SIG-M5 (cell line): ENCODE results near the gene IL1RL1.
"Not testable (repeated sequence)": the region's sequence is repeated elsewhere in the genome, so short reads cannot be mapped to it uniquely, and the experiment has no call there.

Source experiments
- DNase-seq: peaks from one replicate; lab custom pipeline; 2025; lab: John Stamatoyannopoulos, UW

Gene IL1RL1

DNA sequence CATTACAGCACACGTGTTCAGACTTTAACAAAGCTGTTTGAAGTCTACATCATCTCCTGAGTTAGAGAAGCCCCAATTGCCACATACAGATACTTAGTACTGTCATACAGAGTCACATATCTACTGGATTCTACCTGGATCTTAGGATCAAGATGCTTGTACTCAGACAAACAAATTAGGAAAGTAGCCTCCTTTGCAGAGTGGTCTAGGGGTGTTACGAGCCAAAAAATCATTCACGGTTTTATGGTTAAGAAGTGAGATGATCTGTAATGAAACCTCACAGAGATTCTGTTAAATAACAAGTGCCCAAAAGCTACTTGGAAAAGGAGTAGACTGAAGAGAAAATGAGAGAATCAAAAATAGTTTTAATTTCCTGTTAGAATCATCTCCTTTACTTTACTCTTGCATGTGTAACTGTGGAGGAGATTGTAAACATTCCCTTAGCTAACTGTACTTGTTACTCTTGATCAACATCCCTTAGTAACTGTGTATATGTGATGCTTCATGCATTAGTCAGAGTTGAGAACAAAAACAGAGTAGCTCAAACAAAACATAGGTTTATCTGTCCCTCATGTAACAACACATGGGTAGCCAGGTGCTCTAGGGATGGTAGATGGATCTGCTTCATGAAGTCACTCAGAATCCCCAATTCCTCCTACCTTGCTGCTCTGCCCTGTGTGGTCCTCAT lies 16.4 kb upstream of the IL1RL1 start:
- DNase-seq, result no peak

DNA sequence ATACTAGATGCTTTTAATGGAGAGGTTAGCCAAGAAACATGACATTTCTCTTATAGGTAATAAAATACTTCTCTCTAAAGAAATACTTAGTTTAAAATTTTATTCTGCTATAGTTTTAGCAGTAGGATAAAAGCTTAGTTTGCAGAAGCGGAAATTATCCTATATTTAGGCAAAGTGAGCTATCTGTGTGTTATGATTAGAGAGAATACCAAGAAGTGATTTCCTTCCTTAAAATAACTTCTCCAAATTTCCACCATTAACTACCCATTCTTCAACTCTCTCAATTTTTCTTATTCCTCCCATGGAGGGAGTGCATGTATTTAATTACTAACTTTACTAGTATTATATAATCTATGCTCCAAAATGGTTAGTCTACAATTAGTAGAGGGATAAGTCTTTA lies 15.8 kb upstream of the IL1RL1 start:
- no peak for DNase-seq

DNA sequence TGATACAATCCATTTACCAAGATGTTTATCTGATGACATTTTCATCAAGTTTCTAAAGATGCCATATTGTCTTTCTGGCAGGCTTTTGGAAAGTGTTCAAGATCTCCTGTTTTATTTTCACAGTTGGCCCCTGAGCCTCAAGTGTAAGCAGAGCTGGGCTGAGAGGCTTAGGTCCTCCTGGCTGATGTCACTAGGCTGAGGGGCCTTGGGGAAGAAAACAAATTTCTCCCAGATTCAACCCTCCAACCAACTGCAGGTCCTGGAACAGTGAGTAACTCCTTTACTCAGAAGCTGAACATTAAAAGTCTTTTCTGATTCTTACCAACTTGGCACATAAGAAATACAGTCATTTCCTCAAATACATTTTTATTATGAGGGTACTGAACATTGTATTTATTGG lies 14.9 kb upstream of the IL1RL1 start:
- no peak for DNase-seq

DNA sequence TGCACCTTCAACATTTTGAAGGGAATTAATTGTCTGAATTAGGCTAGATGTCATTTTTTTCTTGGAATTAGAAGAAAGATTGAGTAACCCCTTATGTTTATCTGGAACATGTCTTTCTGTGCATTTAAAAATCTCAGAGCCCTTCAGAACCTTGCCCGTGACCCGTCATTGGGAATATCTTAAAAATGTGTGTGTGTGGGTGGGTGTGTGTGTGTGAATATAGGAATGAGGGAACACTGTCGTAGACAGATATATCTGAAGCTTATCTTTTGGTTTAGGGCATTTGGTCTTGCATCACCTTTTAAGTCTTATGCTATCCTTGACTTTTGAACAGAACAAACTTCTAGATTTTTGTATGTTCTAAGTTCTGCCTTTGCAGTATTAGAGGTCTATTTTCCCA lies 13.5 kb upstream of the IL1RL1 start:
- DNase-seq, result no peak

DNA sequence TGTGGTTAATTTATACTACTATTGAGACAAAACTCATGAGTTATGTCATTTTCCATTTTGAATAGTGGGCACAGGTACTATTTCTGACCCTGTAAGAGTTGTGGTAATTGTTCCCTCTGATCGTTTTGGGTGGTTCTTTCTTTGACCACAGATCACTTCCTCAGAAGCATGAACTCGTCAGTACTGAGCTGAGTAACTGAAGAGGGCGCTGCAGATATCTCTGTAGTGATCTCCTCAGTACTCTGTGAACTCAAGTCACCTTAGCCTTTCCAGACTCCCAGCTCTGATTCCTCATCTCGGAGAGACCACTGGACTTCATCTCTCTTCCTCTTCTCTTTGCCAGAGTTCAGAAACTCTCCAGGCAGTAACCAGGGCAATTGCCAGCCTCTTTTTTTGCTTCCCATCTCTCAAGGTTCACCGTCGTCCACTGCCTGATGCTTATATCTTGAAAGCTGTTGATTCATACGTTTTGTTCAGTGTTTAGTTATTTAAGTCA lies 9.4 kb upstream of the IL1RL1 start:
- no peak for DNase-seq

DNA sequence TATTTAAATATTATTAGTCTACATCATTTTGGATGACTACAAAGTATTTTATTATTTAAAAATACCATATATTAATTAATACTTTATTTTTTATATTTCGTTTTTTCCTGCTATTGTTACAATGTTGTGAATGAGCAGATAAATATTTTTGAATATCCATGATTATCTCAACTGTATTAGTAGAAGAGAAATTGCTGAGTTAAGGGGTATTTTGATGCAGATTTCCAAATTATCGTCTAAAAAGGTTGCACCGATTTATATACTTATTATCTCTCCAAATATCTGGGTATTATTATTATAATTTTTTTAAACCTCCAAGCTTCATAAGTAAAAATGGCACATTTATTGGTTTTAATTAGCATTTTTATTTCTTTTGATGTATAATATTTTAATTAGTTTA lies 8.9 kb upstream of the IL1RL1 start:
- no peak for DNase-seq

DNA sequence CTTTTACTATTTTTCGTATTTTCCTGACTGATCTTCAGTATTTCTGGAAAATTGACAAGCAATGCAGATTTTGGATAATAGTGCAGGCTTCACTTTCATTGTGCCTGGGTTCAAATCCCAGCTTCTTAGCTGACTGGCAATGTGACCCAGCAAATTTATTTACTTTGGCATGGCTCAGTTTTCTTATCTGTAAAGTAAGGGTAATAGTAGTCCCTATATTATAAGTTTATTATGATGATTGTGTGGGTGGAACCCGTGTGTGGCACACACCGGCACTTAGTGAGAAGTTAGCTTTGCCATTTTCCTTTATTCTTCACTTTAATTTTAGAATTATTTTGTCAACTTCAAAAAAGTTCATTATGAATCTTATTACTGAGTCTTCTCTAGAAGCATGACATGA lies 7.8 kb upstream of the IL1RL1 start:
- no peak for DNase-seq

DNA sequence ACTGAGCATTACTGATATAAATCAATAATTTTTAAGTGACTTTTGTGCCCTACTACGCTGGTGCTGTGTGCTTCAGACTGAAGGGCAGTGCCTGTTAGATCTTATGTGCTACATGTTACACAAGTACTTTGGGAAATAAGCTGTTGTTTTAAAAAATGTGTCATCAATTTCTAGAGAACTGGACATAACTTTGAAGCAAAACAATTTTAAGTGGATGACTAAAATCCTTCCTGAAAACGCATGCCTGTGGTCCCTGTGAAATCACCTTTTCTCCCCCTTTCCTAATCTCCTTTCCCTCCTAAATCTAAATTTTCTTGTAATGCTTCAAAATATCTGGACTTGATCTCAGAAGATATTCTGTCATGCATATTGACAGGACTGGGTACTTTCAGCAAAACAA lies 7.1 kb upstream of the IL1RL1 start:
- DNase-seq, result no peak

DNA sequence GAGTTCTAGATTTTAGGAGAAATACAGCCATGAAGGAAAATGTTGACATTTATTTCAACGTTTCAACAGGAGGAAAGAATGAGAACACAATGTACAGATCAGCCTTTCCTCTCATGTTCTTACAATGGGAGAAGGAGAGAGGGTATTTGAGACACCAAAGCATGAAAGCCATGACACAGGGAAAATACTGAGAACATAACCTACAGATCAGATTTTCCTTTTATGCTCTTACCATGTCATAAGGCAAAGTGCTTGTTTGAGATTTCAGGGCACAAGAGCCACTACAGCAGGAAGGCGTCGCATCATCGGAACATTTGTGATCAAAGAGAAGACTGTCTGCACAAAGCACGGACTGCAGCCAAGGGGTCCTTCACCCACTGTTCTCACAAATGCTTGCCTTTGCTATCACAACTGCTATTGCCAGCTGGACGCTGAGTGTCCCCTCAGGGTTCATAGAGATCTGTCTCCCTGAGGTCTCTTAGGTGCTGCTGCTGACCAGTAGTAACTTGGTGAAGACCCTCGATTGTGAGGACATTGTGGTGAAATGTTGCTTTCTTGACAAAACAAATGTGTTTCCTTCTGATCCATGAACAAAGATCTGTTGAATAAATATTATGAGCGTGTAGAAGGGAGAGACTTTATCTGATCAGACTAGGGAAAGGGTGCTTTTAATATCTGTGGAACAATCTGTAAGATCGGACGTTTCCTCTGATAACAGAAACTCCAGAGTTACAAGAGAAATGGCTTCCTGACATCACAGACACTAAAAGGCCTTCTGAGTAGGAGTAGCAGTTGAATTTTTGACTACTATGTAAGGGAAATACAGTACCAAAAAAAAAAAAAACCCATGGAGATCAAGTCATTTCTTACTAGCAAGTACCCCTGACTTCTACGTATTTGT lies 6.4 kb upstream of the IL1RL1 start:
- DNase-seq, result no peak

DNA sequence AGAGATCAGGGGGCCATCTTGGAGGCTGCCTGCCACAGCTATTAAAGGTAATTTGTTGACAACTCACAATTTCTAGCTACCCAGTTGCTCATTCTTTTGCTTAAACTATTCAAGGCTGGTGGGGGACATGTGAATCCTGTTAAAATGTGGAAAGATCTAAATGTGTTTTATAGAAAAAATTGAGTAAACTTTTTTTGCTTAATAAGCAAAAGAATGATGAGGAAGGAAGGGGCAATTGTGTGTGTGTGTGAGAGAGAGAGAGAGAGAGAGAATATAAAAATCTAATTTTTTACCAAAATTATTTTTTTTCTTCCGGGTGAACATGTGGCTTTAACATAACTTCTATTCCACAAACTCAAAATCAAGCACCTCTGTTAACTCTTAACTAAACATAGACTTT lies 5.2 kb upstream of the IL1RL1 start:
- DNase-seq, result no peak

DNA sequence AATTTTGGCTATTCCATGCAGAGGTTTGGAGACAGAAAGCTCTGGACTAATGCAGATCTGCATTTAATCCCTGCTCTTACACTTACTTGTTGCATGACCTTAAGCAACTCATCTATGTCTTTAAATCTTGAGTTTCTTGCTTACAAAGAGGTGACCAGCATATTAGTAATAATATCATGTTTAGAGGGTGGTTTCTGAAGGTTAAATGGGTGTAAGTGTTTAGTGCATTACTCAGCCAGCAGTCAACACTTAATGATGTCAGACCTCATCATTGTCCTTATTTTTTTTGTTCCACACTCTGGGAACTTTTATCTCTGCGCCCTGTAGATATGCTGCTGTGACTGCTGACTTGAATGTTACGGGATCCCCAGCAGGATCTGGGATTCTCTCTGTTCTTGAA lies 1.7 kb downstream of the IL1RL1 start:
- DNase-seq, result no peak

DNA sequence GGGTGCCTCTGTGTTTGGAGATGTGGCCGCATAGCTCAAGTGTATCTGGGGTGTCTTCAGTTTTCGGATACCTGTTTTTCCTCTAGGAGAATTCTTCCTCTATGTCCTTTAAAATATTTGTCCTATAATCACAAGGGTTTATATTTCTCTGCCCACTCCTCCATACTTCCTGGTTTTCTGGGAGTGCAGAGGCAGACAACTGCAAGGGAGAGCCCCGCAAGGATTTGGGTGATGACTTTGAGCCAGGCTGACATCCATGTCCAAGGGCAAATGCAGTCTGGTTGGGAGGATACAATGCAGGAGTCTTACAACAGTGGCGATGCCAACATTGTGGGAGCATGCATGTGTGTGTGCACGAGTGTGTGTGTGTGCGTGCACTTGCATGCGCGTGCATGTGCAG lies 2.1 kb downstream of the IL1RL1 start:
- DNase-seq, result no peak

DNA sequence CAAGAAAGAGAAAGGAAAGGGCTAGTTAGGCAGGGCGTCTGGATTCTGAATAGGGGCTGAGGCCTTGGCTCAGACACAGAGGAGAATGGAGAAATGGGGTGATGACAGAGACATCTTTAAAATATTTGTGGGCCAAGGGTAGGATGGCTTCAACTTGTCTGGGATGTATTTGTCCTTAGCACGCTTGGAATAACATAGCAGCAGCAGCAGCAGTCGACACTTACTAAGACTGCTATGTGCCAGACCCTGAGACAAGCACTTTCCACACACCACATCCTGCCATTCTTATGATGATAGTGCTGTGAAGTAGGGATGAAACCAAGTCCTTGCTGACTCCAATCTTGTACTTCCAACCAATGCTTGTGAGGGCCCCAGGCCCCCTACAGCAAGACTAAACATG lies 2.6 kb downstream of the IL1RL1 start:
- DNase-seq, result no peak

DNA sequence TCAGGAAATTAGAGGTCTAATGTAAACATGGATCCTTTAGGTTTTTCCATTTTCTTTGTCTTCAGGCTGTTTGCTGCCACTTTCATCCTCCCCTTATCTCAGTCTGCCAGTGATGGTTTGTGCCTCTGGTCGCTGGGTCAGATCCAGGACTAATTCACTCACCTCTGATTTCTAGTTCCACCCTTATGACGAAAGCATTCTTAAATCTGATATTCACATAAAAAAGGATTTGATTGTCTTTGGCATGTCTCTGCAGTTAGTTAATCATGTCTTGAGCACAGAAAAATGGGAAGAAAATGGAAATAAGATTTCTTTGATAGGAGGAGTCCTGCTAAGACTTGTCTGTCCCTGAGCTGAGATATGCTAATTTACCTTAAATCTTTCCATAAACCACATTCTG lies 4.6 kb downstream of the IL1RL1 start:
- no peak for DNase-seq

DNA sequence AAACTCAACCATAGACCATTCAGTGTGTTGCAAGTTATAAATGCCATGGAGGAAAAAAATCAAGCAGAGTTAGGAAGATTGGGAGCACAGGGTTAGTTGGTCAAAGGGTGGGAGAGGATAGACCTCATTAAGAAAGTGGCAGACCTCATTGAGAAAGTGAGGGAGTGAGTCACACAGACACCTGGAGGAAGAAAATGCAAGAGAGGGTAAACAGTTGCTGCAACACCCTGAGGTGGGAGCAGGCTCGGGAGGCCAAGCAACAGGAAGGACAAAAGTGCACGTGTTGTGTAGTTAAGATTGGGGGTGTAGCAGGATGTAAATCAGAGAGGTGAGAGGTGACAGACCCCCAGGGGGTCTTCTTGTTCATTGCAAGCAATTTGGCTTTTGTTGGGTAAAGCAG lies 6.4 kb downstream of the IL1RL1 start:
- no peak for DNase-seq

DNA sequence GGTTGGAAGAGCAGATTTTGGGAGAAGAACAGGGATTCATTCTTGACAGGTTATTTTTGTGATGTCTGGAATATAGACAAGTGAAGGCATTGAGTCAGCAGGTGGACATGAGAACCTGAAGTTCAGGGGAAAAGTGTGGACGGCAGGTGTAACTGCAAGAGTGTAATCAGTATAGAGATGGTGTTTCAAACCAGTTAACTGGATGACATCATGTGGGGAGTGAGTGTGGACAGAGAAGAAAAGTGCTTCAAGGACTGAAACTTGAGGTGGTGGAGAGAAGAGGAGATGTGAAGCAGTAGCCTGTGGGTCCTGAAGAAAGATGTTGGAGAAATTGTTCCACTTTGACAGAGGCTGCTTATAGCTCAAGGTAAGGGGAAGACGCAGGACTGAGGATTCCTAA lies 7.1 kb downstream of the IL1RL1 start:
- DNase-seq, result no peak

DNA sequence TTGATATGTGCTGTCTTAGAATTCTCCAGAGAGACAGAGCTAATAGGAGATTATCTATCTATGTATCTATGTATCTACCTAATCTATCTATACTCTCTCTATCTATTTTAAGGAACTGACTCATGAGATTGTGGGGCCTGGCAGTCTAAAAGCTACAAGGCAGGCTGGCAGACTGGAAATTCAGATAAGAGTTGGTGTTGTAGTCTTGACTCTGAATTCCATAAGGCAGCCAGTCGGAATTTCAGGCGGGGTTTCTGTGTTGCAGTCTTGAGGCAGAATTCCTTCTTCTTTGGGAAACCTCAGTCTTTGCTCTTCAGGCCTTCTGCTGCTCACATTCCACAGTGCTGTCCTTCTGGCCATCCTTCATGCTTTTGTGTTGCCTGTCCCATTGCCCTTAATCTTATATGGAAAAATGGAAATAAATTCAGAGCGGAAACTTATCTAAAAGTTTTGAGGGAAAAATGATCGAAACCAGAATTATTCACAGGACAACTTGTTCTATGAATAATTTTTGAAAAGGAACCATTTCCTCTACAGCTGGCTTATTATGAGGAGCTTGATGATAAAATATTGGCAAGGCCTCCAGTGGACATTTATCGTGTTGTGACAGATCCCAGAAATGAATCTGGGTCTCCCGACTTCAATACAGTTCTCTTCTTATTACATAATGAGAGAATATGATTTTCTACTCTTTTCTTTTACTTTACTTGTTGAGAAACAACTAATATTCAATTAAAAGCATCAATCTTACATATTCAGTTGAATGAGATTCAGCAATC lies 10.8 kb downstream of the IL1RL1 start:
- DNase-seq, result no peak

DNA sequence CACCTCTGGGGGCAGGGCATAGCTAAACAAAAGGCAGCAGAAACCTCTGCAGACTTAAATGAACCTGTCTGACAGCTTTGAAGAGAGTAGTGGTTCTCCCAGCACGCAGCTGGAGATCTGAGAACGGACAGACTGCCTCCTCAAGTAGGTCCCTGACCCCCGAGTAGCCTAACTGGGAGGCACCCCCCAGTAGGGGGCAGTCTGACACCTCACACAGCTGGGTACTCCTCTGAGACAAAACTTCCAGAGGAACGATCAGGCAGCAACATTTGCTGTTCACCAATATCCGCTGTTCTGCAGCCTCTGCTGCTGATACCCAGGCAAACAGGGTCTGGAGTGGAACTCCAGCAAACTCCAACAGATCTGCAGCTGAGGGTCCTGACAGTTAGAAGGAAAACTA lies 13.6 kb downstream of the IL1RL1 start:
- not testable (repeated sequence) for DNase-seq

DNA sequence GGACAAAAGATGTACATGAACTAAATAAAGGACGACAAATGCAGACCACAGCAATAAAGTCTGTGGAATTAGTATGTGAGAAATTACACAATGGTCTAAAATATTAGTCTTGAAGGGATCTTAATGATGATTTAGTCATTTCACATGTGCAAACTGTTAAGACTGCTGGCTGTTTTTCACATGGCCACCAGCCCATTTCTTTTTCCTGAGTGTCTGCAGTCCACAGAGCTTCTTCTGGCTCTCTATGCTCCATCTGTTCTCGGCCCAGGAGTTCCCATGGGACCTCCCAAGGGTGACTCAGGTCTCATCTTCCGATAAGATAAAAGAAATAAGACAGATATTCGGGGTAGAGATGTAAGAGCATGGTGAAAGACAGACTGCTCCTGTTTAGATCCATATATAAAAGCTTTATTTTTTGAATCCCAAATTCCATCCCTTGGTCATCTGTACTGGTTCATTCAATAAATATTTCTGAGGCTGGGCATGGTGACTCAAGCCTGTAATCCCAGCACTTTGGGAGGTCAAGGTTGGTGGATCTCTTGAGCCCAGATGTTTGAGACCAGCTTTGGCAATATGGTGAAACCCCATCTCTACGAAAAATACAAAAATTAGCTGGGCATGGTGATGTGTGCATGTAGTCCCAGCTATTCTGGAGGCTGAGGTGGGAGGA lies 20.1 kb downstream of the IL1RL1 start:
- DNase-seq, result no peak

DNA sequence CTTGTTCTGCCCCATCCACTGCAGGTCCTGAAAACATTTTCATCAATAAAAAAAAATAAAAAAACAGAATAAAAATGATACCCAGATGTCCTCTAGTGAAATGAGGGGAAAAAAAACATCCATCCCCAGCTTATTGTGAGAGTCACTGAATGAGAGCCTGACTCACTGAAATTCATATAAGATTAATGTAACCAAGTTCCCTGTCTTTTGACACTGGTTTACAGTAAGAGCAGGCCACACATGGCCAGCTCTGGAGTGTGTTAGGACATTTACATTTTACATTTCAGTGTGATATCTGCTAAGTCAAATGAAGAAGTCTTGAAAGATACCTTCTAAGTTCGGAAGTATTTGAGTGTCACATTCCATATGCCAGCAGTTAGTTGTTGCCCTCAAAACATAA lies 23.1 kb downstream of the IL1RL1 start:
- DNase-seq, result no peak

DNA sequence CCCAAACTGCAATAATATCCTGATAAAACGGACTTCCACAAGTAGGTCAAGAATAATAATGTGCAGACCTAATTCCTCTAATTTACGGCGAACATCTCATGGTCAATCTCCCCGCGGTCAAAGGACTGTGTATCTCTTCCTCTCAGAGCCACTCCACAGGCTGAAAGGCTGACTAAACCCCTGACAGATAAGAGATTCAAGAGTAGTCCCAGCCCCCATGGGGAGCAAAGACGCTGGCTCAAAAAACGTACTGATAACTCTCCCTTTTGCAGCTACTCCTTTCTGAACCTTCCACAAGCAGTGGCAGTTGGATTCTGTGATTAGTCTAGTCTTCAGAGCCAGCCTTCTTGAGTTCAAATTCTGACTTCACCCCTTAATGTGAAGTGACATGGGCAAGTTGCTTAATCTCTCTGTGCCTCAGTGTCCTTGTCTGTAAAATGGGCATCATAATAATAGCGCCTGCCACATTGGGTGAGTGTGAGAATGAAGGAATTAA lies 24.6 kb downstream of the IL1RL1 start:
- DNase-seq, result no peak

DNA sequence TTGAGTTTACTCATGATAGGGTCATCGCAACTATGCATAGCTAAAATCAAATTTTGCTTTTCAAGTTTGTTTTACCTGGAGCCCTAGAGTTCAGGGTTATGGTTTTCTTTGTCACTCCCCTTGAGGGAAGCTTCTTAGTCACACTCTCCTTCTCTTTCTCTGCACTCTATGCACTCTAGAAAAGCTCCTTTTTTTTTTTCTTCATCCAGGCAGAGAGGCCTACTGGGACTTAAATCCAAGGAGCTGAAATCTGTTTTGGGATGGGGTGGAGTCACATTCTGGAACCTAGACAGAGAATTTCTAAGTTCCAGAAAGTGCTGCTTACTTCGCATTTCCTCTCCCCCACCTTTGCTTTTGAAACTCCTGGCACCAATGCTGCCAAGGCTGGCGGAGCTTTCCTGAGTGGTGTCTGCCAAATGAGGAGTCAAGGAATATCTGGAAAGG lies 25.2 kb downstream of the IL1RL1 start:
- no peak for DNase-seq
